Mesendoderm (in vitro differentiated cells): ENCODE results near the gene PTPN22.

Source experiments
- DNase-seq: peaks from one replicate; pipeline ENCODE4 v3.0.0; 2013
- H2AK5ac ChIP-seq: 2 replicates; pipeline ENCODE4 v1.6.1; 2013; ENCODE audit warnings: low read length, inconsistent platforms
- H2BK120ac ChIP-seq: 2 replicates; pipeline ENCODE4 v1.6.1; 2013; ENCODE audit warnings: low read depth, mild to moderate bottlenecking, low read length, moderate library complexity, mixed read lengths
- H2BK15ac ChIP-seq: replicated peaks from 2 replicates; pipeline ENCODE4 v1.6.1; 2013; ENCODE audit warnings: low read depth, mild to moderate bottlenecking, moderate library complexity
- H2BK5ac ChIP-seq: 2 replicates; pipeline ENCODE4 v1.6.1; 2013; ENCODE audit warnings: low read length, inconsistent platforms
- H3K18ac ChIP-seq: 2 replicates; pipeline ENCODE4 v1.6.1; 2013; ENCODE audit warnings: mild to moderate bottlenecking, low read length, mixed read lengths
- H3K23ac ChIP-seq: one replicate; pipeline ENCODE4 v1.6.1; 2013; ENCODE audit warnings: low read length
- H3K27ac ChIP-seq: 2 replicates; pipeline ENCODE4 v1.5.1; 2013; ENCODE audit warnings: low read depth, mild to moderate bottlenecking, inconsistent platforms, low read length, moderate library complexity
- H3K27me3 ChIP-seq: 2 replicates; pipeline ENCODE4 v1.6.1; 2013; ENCODE audit warnings: low read length, control low read depth, mild to moderate bottlenecking, inconsistent platforms; ENCODE audit not compliant: insufficient read depth, poor library complexity
- H3K36me3 ChIP-seq: 2 replicates; pipeline ENCODE4 v1.6.1; 2013; ENCODE audit warnings: low read length, inconsistent platforms; ENCODE audit not compliant: control insufficient read depth, insufficient read depth
- H3K4ac ChIP-seq: one replicate; pipeline ENCODE4 v1.6.1; 2013; ENCODE audit warnings: low read depth, mild to moderate bottlenecking, low read length, moderate library complexity
- H3K4me1 ChIP-seq: 2 replicates; pipeline ENCODE4 v1.6.1; 2013; ENCODE audit warnings: low read depth, low read length, inconsistent platforms; ENCODE audit not compliant: control insufficient read depth
- H3K4me2 ChIP-seq: 2 replicates; pipeline ENCODE4 v1.6.1; 2013; ENCODE audit warnings: low read length
- H3K4me3 ChIP-seq: 2 replicates; pipeline ENCODE4 v1.5.1; 2013; ENCODE audit warnings: mild to moderate bottlenecking, low read length
- H3K56ac ChIP-seq: one replicate; pipeline ENCODE4 v1.6.1; 2013; ENCODE audit warnings: low read length
- H3K79me1 ChIP-seq: 2 replicates; pipeline ENCODE4 v1.6.1; 2013; ENCODE audit warnings: low read length, inconsistent platforms
- H3K79me2 ChIP-seq: 2 replicates; pipeline ENCODE4 v1.6.1; 2013; ENCODE audit warnings: mild to moderate bottlenecking, low read length; ENCODE audit not compliant: control insufficient read depth, insufficient read depth
- H3K9ac ChIP-seq: 2 replicates; pipeline ENCODE4 v1.6.1; 2013; ENCODE audit warnings: low read length, inconsistent platforms
- H4K5ac ChIP-seq: one replicate; pipeline ENCODE4 v1.6.1; 2013; ENCODE audit warnings: low read length
- H4K8ac ChIP-seq: one replicate; pipeline ENCODE4 v1.6.1; 2013; ENCODE audit warnings: low read depth, mild to moderate bottlenecking, control low read depth, low read length, moderate library complexity
- WGBS: extraction: QIAGEN DNeasy Blood & Tissue Kit; methylation state at CpG from one replicate; pipeline ENCODE4 v1.1.7; 2013; ENCODE audit warnings: low lambda C conversion rate, missing lambda C conversion rate; ENCODE audit not compliant: insufficient coverage; ENCODE audit errors: extremely low coverage; 5-methylcytosine and 5-hydroxymethylcytosine counted together

The PTPN22 gene

GRCh38 chr1:113859478-113860175, 11.9 kb downstream of the PTPN22 start:
- H4K5ac ChIP-seq: no peak overlapping the region
- no peak overlapping the region for H2BK120ac ChIP-seq
- H3K27ac ChIP-seq: no peak overlapping the region
- H3K36me3 ChIP-seq: no peaks in the 10 kb centered on the region
- no peak overlapping the region for H3K18ac ChIP-seq
- no peaks in the 10 kb centered on the region for H3K27me3 ChIP-seq
- no peak overlapping the region for H2BK5ac ChIP-seq
- no peak overlapping the region for H3K4me2 ChIP-seq
- no peak overlapping the region for H3K9ac ChIP-seq
- no peak for DNase-seq
- no peak overlapping the region for H4K8ac ChIP-seq
- no peak overlapping the region for H3K4ac ChIP-seq
- no peaks in the 10 kb centered on the region for H3K79me2 ChIP-seq
- H3K4me1 ChIP-seq: no peaks in the 10 kb centered on the region
- H2BK15ac ChIP-seq: no peak overlapping the region
- no peak overlapping the region for H3K4me3 ChIP-seq
- no peak overlapping the region for H3K56ac ChIP-seq
- H3K23ac ChIP-seq: no peak overlapping the region
- H2AK5ac ChIP-seq: no peak overlapping the region
- WGBS: no CpG with 5 or more reads among the region's 3 CpGs
- H3K79me1 ChIP-seq: no peaks in the 10 kb centered on the region

GRCh38 chr1:113858982-113859381, 12.5 kb downstream of the PTPN22 start:
- no peaks in the 10 kb centered on the region for H3K79me2 ChIP-seq
- H3K4me2 ChIP-seq: no peak overlapping the region
- no peak overlapping the region for H2AK5ac ChIP-seq
- no CpG with 5 or more reads among the region's 1 CpG for WGBS
- H3K27me3 ChIP-seq: no peaks in the 10 kb centered on the region
- H2BK120ac ChIP-seq: no peak overlapping the region
- no peak overlapping the region for H2BK15ac ChIP-seq
- no peak overlapping the region for H3K56ac ChIP-seq
- no peak overlapping the region for H3K18ac ChIP-seq
- H3K27ac ChIP-seq: no peak overlapping the region
- no peak overlapping the region for H4K5ac ChIP-seq
- no peak overlapping the region for H2BK5ac ChIP-seq
- H3K4ac ChIP-seq: no peak overlapping the region
- DNase-seq: no peak
- no peaks in the 10 kb centered on the region for H3K36me3 ChIP-seq
- no peak overlapping the region for H3K9ac ChIP-seq
- no peaks in the 10 kb centered on the region for H3K79me1 ChIP-seq
- no peak overlapping the region for H3K4me3 ChIP-seq
- H3K23ac ChIP-seq: no peak overlapping the region
- H4K8ac ChIP-seq: no peak overlapping the region
- no peaks in the 10 kb centered on the region for H3K4me1 ChIP-seq

GRCh38 chr1:113858418-113858817, 13.1 kb downstream of the PTPN22 start:
- WGBS: no CpG with 5 or more reads among the region's 3 CpGs

GRCh38 chr1:113857776-113858175, 13.7 kb downstream of the PTPN22 start:
- H2BK120ac ChIP-seq: no peak overlapping the region
- H3K27ac ChIP-seq: no peak overlapping the region
- DNase-seq: no peak
- H3K18ac ChIP-seq: no peak overlapping the region
- no peak overlapping the region for H3K56ac ChIP-seq
- H3K23ac ChIP-seq: no peak overlapping the region
- H3K79me1 ChIP-seq: no peaks in the 10 kb centered on the region
- H2AK5ac ChIP-seq: no peak overlapping the region
- WGBS: no CpG with 5 or more reads among the region's 3 CpGs
- no peak overlapping the region for H2BK5ac ChIP-seq
- H3K27me3 ChIP-seq: no peaks in the 10 kb centered on the region
- H3K9ac ChIP-seq: no peak overlapping the region
- H2BK15ac ChIP-seq: no peak overlapping the region
- H4K5ac ChIP-seq: no peak overlapping the region
- no peak overlapping the region for H3K4me3 ChIP-seq
- no peaks in the 10 kb centered on the region for H3K79me2 ChIP-seq
- no peak overlapping the region for H3K4me2 ChIP-seq
- no peak overlapping the region for H3K4ac ChIP-seq
- no peaks in the 10 kb centered on the region for H3K36me3 ChIP-seq
- H4K8ac ChIP-seq: no peak overlapping the region
- no peaks in the 10 kb centered on the region for H3K4me1 ChIP-seq

More at GRCh38 chr1:113858418-113858817, 13.1 kb downstream of the PTPN22 start:
- no peak overlapping the region for H4K8ac ChIP-seq
- no peak overlapping the region for H2AK5ac ChIP-seq
- no peak for DNase-seq
- no peak overlapping the region for H3K27ac ChIP-seq
- no peaks in the 10 kb centered on the region for H3K79me1 ChIP-seq
- H3K4ac ChIP-seq: no peak overlapping the region
- no peak overlapping the region for H3K18ac ChIP-seq
- no peak overlapping the region for H3K23ac ChIP-seq
- no peak overlapping the region for H3K4me2 ChIP-seq
- no peak overlapping the region for H3K4me3 ChIP-seq
- H3K36me3 ChIP-seq: no peaks in the 10 kb centered on the region
- H2BK5ac ChIP-seq: no peak overlapping the region
- no peak overlapping the region for H4K5ac ChIP-seq
- no peak overlapping the region for H2BK120ac ChIP-seq
- H3K79me2 ChIP-seq: no peaks in the 10 kb centered on the region
- H3K27me3 ChIP-seq: no peaks in the 10 kb centered on the region
- no peak overlapping the region for H2BK15ac ChIP-seq
- no peaks in the 10 kb centered on the region for H3K4me1 ChIP-seq
- H3K56ac ChIP-seq: no peak overlapping the region
- no peak overlapping the region for H3K9ac ChIP-seq

- Histone ChIP-seq H3K23ac (no peak overlapping the region), H3K56ac (no peak overlapping the region), H3K27me3 (no peaks in the 10 kb centered on the region), H2AK5ac (no peak overlapping the region), H3K4me3 (no peak overlapping the region), H3K18ac (no peak overlapping the region), H4K8ac (no peak overlapping the region), H3K4me2 (no peak overlapping the region), H4K5ac (no peak overlapping the region), H2BK120ac (no peak overlapping the region), H3K36me3 (no peaks in the 10 kb centered on the region), H3K79me1 (no peaks in the 10 kb centered on the region), H2BK5ac (no peak overlapping the region), H3K4ac (no peak overlapping the region), H3K79me2 (no peaks in the 10 kb centered on the region), H3K9ac (no peak overlapping the region), H3K27ac (no peak overlapping the region), H2BK15ac (no peak overlapping the region), H3K4me1 (no peaks in the 10 kb centered on the region)
- no peak for DNase-seq
- WGBS: no CpG with 5 or more reads among the region's 2 CpGs
These were observed 15.1 kb downstream of the PTPN22 start for GRCh38 chr1:113856401-113856790.
